ENCODE measurements around the gene KPNB1. TPM values are rescaled to one million over a fixed set of nuclear protein-coding genes. Genes with fewer than 3 reads are reported as not detected.

KPNB1 gene
- total RNA-seq, 4 donors from 2014 or later: 134 to 207 (median 170) TPM

DNA sequence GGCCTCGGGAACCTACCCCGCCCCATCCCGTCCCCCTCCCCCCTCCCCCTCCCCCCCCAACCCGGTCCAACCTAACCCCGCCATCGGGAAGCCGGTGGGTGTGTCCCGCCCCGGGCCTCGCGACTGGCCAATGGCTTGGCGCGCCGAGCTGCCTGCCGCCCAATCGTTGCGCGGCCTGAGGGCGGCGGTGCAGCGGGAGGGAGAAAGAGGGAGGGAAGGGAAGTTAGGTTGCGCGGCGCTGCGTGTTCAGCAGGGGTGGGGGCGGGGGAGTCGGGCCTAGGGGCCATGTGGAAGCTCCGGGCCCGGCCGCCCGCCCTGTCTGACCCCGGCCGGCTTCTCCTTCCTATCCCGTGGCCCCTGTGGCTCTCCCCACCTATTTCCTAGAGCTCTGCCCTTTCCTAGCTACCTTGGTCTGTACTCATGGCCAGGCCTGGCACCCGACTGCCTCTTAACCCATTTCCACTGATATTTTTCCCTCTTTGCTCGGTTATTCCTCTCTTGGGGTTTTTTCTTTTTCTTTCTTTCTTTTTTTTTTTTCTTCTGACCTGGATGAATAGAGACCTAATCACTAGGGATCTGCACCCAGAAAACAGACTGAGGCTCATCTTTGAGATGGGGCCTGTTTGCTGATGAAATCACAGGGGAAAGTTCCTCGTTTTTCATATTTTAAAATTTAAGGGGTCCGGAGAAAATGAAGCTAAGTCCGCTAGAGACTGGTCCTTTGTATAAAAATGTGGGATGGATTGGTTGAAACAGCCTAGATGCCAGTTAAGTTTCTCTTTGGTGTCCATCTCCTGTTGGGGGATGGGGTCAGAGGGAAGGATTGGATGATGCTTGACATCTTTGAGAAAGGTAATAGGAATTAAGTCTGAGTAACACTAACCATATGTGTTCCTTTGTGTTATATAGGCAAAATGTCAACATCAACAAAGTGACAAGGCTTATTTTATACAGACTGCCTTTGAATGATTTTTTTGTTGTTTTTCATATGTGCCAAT lies 1.1 kb downstream of the KPNB1 start:
- Histone ChIP-seq H3K4me1 (peaks cover 11 to 18% of the 10 kb centered on the region in 2 donors), H3K36me3 (peaks cover 27 to 32% of the 10 kb centered on the region in 2 donors), H3K27ac (peak overlapping the region in 2 of 3 donors; percentile 89 to 92), H3K27me3 (no peaks in the 10 kb centered on the region), H3K9me3 (no peaks in the 10 kb centered on the region), H3K4me3 (replicated peaks in 1 of 3) (peak overlapping the region in 2 of 3 donors; percentile 94 to 97)
- intact Hi-C loops (cut with DNase I): no loop called here
- 4% methylated on average over 11 to 21 of the region's 39 CpGs for WGBS, 2 donors
- peak; percentile 96 to 97 for DNase-seq
- TF ChIP-seq, protein P1, sequence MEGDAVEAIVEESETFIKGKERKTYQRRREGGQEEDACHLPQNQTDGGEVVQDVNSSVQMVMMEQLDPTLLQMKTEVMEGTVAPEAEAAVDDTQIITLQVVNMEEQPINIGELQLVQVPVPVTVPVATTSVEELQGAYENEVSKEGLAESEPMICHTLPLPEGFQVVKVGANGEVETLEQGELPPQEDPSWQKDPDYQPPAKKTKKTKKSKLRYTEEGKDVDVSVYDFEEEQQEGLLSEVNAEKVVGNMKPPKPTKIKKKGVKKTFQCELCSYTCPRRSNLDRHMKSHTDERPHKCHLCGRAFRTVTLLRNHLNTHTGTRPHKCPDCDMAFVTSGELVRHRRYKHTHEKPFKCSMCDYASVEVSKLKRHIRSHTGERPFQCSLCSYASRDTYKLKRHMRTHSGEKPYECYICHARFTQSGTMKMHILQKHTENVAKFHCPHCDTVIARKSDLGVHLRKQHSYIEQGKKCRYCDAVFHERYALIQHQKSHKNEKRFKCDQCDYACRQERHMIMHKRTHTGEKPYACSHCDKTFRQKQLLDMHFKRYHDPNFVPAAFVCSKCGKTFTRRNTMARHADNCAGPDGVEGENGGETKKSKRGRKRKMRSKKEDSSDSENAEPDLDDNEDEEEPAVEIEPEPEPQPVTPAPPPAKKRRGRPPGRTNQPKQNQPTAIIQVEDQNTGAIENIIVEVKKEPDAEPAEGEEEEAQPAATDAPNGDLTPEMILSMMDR (IDR thresholded peaks at IDR 0.05): no peak
- no peak for TF ChIP-seq POLR2A (IDR thresholded peaks at IDR 0.05)

DNA sequence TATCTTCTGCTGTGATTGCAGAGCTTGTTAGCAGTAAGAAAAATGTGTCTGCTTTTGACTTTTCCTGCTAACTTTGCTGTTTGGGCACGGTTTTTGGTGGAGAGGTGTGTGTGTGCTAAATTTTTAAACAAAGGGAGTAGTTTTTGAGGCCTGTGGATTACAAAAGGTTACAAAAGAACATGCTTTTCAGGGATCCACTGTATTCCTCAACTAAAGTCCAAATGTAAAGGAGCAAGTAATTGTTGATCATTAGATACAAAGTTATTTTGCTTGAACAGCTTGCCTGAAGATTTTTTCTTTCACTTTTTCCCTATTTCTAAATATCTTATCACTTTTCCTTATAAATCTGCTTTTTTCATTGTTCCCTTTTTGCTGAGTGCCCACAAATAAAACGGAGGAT lies 2.0 kb downstream of the KPNB1 start:
- intact Hi-C loops (cut with DNase I): no loop called here
- TF ChIP-seq, protein P1 (IDR thresholded peaks at IDR 0.05): no peak
- H3K27ac ChIP-seq: no peak overlapping the region

DNA sequence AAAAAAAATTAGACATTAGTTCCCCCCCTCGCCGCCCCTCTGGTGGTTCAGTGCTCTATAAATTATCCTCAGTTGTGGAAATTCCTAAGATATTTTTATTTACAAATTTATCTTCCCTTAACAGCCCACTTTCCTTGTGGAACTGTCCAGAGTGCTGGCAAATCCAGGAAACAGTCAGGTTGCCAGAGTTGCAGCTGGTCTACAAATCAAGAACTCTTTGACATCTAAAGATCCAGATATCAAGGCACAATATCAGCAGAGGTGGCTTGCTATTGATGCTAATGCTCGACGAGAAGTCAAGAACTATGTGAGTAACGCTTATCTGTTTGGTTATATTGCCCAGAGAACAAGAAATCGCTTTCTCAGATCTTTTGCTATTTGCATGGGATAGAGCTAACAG lies 2.9 kb downstream of the KPNB1 start:
- H3K4me3 ChIP-seq (replicated peaks in 1 of 3): no peak overlapping the region
- H3K27me3 ChIP-seq: no peaks in the 10 kb centered on the region
- no peak for DNase-seq
- TF ChIP-seq, protein P1 (IDR thresholded peaks at IDR 0.05): no peak
- WGBS, 2 donors: 89 to 94% methylated on average over 6 of the region's 6 CpGs
- no peaks in the 10 kb centered on the region for H3K9me3 ChIP-seq
- peaks cover 43% of the 10 kb centered on the region in 2 donors for H3K36me3 ChIP-seq
- peaks cover 11 to 18% of the 10 kb centered on the region in 2 donors for H3K4me1 ChIP-seq
- no peak overlapping the region for H3K27ac ChIP-seq
- intact Hi-C loops (cut with DNase I): no loop called here

More for the DNA sequence above, 2.0 kb downstream of the KPNB1 start:
- no peak overlapping the region for H3K4me3 ChIP-seq (replicated peaks in 1 of 3)
- H3K27me3 ChIP-seq: no peaks in the 10 kb centered on the region
- no peak for DNase-seq
- peaks cover 34% of the 10 kb centered on the region in 2 donors for H3K36me3 ChIP-seq
- peaks cover 11 to 18% of the 10 kb centered on the region in 2 donors for H3K4me1 ChIP-seq
- no peaks in the 10 kb centered on the region for H3K9me3 ChIP-seq
- WGBS, 2 donors: 55 to 59% methylated on average over 2 of the region's 2 CpGs

DNA sequence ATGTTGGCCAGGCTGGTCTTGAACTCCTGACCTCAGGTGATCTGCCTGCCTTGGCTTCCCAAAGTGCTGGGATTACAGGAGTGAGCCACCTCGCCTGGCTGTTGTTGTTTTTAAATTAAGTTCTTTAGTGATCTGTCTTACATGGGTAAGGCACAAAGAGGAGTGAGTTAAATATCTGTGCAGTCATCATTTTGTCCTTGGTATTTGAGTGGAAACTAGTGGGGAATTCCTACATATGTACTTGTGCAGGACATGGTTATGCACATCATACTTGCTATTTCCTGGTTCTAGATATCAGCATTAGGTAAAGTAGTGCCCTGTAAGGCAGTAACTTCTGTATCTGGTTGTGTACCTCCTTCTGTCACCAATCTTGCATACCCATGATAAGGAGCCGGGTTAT lies 3.7 kb downstream of the KPNB1 start:
- Histone ChIP-seq H3K4me1 (peaks cover 8 to 15% of the 10 kb centered on the region in 2 donors), H3K9me3 (no peaks in the 10 kb centered on the region), H3K27ac (no peak overlapping the region), H3K36me3 (peaks cover 52% of the 10 kb centered on the region in 2 donors), H3K27me3 (no peaks in the 10 kb centered on the region), H3K4me3 (replicated peaks in 1 of 3) (no peak overlapping the region)
- TF ChIP-seq POLR2A (IDR thresholded peaks at IDR 0.05): no peak
- TF ChIP-seq, protein P1 (IDR thresholded peaks at IDR 0.05): no peak
- DNase-seq: no peak
- 47 to 89% methylated on average over 2 of the region's 2 CpGs for WGBS, 2 donors
- intact Hi-C loops (cut with DNase I): no loop called here

DNA sequence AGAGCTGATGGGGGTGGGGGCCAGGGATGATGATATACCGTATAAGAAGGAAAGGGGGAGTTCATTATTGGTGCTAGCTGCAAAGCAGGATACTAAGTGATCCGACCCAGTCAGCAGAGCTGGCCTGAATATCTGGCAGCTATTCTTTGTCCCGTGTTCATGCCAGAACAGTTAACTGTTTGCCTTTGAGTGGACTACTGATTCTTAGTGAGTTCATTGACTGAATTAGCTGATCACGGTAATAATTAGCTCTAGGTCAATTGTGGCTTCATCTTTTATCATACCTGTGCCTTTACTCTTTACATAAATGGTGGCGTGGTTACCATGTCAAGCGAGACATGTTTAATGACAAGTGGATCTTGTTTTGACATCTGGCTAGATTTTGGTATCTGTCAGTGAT lies 5.3 kb downstream of the KPNB1 start:
- no peaks in the 10 kb centered on the region for H3K9me3 ChIP-seq
- no peak overlapping the region for H3K27ac ChIP-seq
- peaks cover 4 to 9% of the 10 kb centered on the region in 2 donors for H3K4me1 ChIP-seq
- H3K36me3 ChIP-seq: peaks cover 63 to 66% of the 10 kb centered on the region in 2 donors
- intact Hi-C loops (cut with DNase I): no loop called here
- H3K27me3 ChIP-seq: no peaks in the 10 kb centered on the region
- WGBS, 2 donors: 69 to 73% methylated on average over 6 of the region's 6 CpGs
- no peak overlapping the region for H3K4me3 ChIP-seq (replicated peaks in 1 of 3)
- DNase-seq: no peak
- TF ChIP-seq, protein P1 (IDR thresholded peaks at IDR 0.05): no peak
- TF ChIP-seq POLR2A (IDR thresholded peaks at IDR 0.05): no peak

Measured in thyroid gland (tissue), 4 donors.